ENCODE measurements around the gene ARHGAP27. TPM values are rescaled to one million over a fixed set of nuclear protein-coding genes. Genes with fewer than 3 reads are reported as not detected.
A peak's percentile ranks its signal among the peaks of the same experiment; 100 is the strongest.

Gene ARHGAP27
- polyA plus RNA-seq, 4 donors, result 65.2 to 132 (median 116) TPM

DNA sequence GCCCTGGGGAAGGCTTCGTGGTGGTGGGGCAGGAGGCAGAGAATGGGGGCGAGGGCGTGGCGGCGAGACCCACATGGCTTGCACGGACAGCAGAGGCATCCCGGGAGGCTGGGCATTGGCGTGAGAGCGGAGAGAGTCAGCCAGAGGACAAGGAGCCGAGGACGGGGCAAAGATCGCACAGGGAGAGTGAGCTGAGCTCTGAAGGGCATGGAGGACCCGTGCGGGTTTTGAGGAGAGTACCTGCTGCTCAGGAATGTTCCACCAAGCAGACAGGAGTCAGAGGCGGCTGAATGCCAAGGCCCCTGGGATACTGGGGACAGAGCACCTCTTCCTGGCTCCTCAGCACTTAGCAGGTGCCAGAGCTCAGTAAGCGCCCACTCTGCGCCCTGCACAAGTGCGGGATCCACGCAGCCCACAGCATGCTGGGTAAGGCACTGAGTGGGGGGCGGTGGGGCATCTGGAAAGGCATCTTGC, 47.8 kb downstream of the ARHGAP27 start:
- Histone ChIP-seq H3K27ac (ENCODE audit: low read depth in 1 of 3, low read length in 2 of 3) (no peak overlapping the region), H3K4me3 (ENCODE audit: low read depth in 1 of 3, low read length in 3 of 3) (no peak overlapping the region), H3K9me3 (ENCODE audit: control insufficient read depth in 2 of 2, insufficient read depth in 1 of 2, low read depth in 1 of 2, low read length in 1 of 2) (no peaks in the 10 kb centered on the region), H3K27me3 (ENCODE audit: control insufficient read depth in 3 of 3, insufficient read depth in 3 of 3, low read length in 3 of 3) (no peaks in the 10 kb centered on the region), H3K36me3 (ENCODE audit: control insufficient read depth in 3 of 3, insufficient read depth in 2 of 3, low read depth in 1 of 3, low read length in 3 of 3) (no peaks in the 10 kb centered on the region), H3K4me1 (ENCODE audit: control insufficient read depth in 3 of 3, insufficient read depth in 2 of 3, low read depth in 1 of 3, low read length in 2 of 3) (peaks cover 0 to 5% (median 0%) of the 10 kb centered on the region in 3 donors)
- WGBS, 3 donors, result 26 to 77% (median 56%) methylated on average over 20 of the region's 20 CpGs
- DNase-seq (peak in 1 of 2 donors; percentile 65), FAIRE-seq (no peak)

- WGBS, 3 donors, result 33 to 54% (median 43%) methylated on average over 7 of the region's 7 CpGs
- DNase-seq (no peak), FAIRE-seq (no peak)
- H3K9me3 ChIP-seq (ENCODE audit: control insufficient read depth in 2 of 2, insufficient read depth in 1 of 2, low read depth in 1 of 2, low read length in 1 of 2), result no peaks in the 10 kb centered on the region
- H3K4me1 ChIP-seq (ENCODE audit: control insufficient read depth in 3 of 3, insufficient read depth in 2 of 3, low read depth in 1 of 3, low read length in 2 of 3), result peaks cover 0 to 3% (median 0%) of the 10 kb centered on the region in 3 donors
- no peaks in the 10 kb centered on the region for H3K27me3 ChIP-seq (ENCODE audit: control insufficient read depth in 3 of 3, insufficient read depth in 3 of 3, low read length in 3 of 3)
- no peak overlapping the region for H3K27ac ChIP-seq (ENCODE audit: low read depth in 1 of 3, low read length in 2 of 3)
- H3K36me3 ChIP-seq (ENCODE audit: control insufficient read depth in 3 of 3, insufficient read depth in 2 of 3, low read depth in 1 of 3, low read length in 3 of 3), result no peaks in the 10 kb centered on the region
- H3K4me3 ChIP-seq (ENCODE audit: low read depth in 1 of 3, low read length in 3 of 3), result no peak overlapping the region
Measured at GRCh38 chr17:45384047-45384788, 48.5 kb downstream of the ARHGAP27 start.

DNA sequence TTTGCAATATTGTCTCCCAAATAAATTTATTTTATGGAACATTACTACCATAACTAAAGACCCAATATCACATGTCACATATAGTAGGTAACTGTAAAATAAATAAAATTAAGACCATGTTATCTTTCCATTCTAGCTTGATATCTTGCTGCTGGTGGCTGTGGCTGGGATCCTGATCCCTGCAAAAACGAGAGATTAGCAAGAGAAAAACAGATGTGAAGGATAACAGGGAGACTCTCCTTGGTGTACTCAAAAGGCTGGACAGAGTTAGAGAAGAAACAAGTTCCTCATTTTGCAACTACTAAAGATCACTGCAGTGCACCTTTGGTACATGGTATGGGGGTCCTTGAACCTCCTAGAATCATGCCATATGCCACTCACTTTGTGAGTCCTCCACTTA, 49.7 kb downstream of the ARHGAP27 start:
- no peak overlapping the region for H3K27ac ChIP-seq (ENCODE audit: low read depth in 1 of 3, low read length in 2 of 3)
- H3K9me3 ChIP-seq (ENCODE audit: control insufficient read depth in 2 of 2, insufficient read depth in 1 of 2, low read depth in 1 of 2, low read length in 1 of 2), result no peaks in the 10 kb centered on the region
- FAIRE-seq (no peak), DNase-seq (no peak)
- H3K4me3 ChIP-seq (ENCODE audit: low read depth in 1 of 3, low read length in 3 of 3), result no peak overlapping the region
- no peaks in the 10 kb centered on the region for H3K36me3 ChIP-seq (ENCODE audit: control insufficient read depth in 3 of 3, insufficient read depth in 2 of 3, low read depth in 1 of 3, low read length in 3 of 3)
- H3K27me3 ChIP-seq (ENCODE audit: control insufficient read depth in 3 of 3, insufficient read depth in 3 of 3, low read length in 3 of 3), result no peaks in the 10 kb centered on the region
- peaks cover 0 to 3% (median 0%) of the 10 kb centered on the region in 3 donors for H3K4me1 ChIP-seq (ENCODE audit: control insufficient read depth in 3 of 3, insufficient read depth in 2 of 3, low read depth in 1 of 3, low read length in 2 of 3)
- 47 to 68% (median 48%) methylated on average over 1 of the region's 1 CpG for WGBS, 3 donors

- Histone ChIP-seq H3K36me3 (ENCODE audit: control insufficient read depth in 3 of 3, insufficient read depth in 2 of 3, low read depth in 1 of 3, low read length in 3 of 3) (no peaks in the 10 kb centered on the region), H3K27me3 (ENCODE audit: control insufficient read depth in 3 of 3, insufficient read depth in 3 of 3, low read length in 3 of 3) (no peaks in the 10 kb centered on the region), H3K4me1 (ENCODE audit: control insufficient read depth in 3 of 3, insufficient read depth in 2 of 3, low read depth in 1 of 3, low read length in 2 of 3) (peaks cover 0 to 3% (median 0%) of the 10 kb centered on the region in 3 donors), H3K4me3 (ENCODE audit: low read depth in 1 of 3, low read length in 3 of 3) (no peak overlapping the region), H3K9me3 (ENCODE audit: control insufficient read depth in 2 of 2, insufficient read depth in 1 of 2, low read depth in 1 of 2, low read length in 1 of 2) (no peaks in the 10 kb centered on the region), H3K27ac (ENCODE audit: low read depth in 1 of 3, low read length in 2 of 3) (no peak overlapping the region)
- WGBS, 3 donors, result 13 to 44% (median 17%) methylated on average over 3 of the region's 3 CpGs
- DNase-seq (peak in 1 of 2 donors; percentile 80), FAIRE-seq (no peak)
Measured at GRCh38 chr17:45382226-45382625, 50.4 kb downstream of the ARHGAP27 start.

DNA sequence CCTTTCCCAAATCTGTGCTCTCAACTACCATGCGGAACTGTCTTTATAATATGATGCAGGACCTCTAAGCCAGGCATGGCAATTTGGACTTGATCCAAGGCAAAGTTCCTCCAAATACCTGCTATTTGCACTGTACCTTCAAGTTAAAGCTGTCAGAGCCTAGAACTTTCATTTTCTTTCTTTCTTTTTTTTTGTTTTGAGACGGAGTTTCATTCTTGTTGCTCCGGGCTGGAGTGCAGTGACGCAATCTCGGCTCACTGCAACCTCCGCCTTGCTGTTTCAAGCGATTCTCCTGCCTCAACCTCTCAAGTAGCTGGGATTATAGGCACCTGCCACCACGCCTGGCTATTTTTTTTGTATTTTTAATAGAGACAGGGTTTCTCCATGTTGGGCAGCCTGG, 51.7 kb downstream of the ARHGAP27 start:
- Histone ChIP-seq H3K4me1 (ENCODE audit: control insufficient read depth in 3 of 3, insufficient read depth in 2 of 3, low read depth in 1 of 3, low read length in 2 of 3) (peaks cover 0 to 3% (median 0%) of the 10 kb centered on the region in 3 donors), H3K36me3 (ENCODE audit: control insufficient read depth in 3 of 3, insufficient read depth in 2 of 3, low read depth in 1 of 3, low read length in 3 of 3) (no peaks in the 10 kb centered on the region), H3K27ac (ENCODE audit: low read depth in 1 of 3, low read length in 2 of 3) (no peak overlapping the region), H3K4me3 (ENCODE audit: low read depth in 1 of 3, low read length in 3 of 3) (no peak overlapping the region), H3K27me3 (ENCODE audit: control insufficient read depth in 3 of 3, insufficient read depth in 3 of 3, low read length in 3 of 3) (no peaks in the 10 kb centered on the region), H3K9me3 (ENCODE audit: control insufficient read depth in 2 of 2, insufficient read depth in 1 of 2, low read depth in 1 of 2, low read length in 1 of 2) (no peaks in the 10 kb centered on the region)
- WGBS, 3 donors, result 17 to 50% (median 33%) methylated on average over 8 of the region's 8 CpGs
- no peak for FAIRE-seq
- DNase-seq, result peak in 1 of 2 donors; percentile 46

- no peaks in the 10 kb centered on the region for H3K27me3 ChIP-seq (ENCODE audit: control insufficient read depth in 3 of 3, insufficient read depth in 3 of 3, low read length in 3 of 3)
- no peak for FAIRE-seq
- H3K27ac ChIP-seq (ENCODE audit: low read depth in 1 of 3, low read length in 2 of 3), result no peak overlapping the region
- WGBS, 3 donors, result 77 to 85% (median 84%) methylated on average over 13 of the region's 13 CpGs
- no peaks in the 10 kb centered on the region for H3K36me3 ChIP-seq (ENCODE audit: control insufficient read depth in 3 of 3, insufficient read depth in 2 of 3, low read depth in 1 of 3, low read length in 3 of 3)
- no peak for DNase-seq
- no peaks in the 10 kb centered on the region for H3K4me1 ChIP-seq (ENCODE audit: control insufficient read depth in 3 of 3, insufficient read depth in 2 of 3, low read depth in 1 of 3, low read length in 2 of 3)
- no peaks in the 10 kb centered on the region for H3K9me3 ChIP-seq (ENCODE audit: control insufficient read depth in 2 of 2, insufficient read depth in 1 of 2, low read depth in 1 of 2, low read length in 1 of 2)
- H3K4me3 ChIP-seq (ENCODE audit: low read depth in 1 of 3, low read length in 3 of 3), result no peak overlapping the region
Measured at GRCh38 chr17:45380046-45380765, 52.5 kb downstream of the ARHGAP27 start.

DNA sequence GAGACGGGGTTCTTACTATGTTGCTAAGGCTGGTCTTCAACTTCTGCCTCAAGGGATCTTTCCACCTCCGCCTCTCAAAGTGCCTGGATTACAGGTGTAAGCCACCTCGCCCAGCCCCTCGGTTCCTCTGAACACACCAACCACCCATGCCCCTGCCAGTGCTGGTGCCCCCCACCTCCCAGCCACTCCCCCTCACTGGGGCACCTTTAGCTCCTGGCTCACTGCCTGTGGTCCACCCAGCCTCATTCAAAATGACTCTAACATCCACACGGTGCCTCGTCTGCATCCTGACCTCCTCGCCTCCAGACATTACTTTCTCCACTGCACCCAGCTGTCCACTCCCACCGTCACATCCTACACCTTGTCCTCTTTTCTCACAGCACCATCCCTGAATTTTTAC, 55.3 kb downstream of the ARHGAP27 start:
- Histone ChIP-seq H3K4me1 (ENCODE audit: control insufficient read depth in 3 of 3, insufficient read depth in 2 of 3, low read depth in 1 of 3, low read length in 2 of 3) (peaks cover 0 to 3% (median 0%) of the 10 kb centered on the region in 3 donors), H3K27me3 (ENCODE audit: control insufficient read depth in 3 of 3, insufficient read depth in 3 of 3, low read length in 3 of 3) (no peaks in the 10 kb centered on the region), H3K4me3 (ENCODE audit: low read depth in 1 of 3, low read length in 3 of 3) (no peak overlapping the region), H3K27ac (ENCODE audit: low read depth in 1 of 3, low read length in 2 of 3) (no peak overlapping the region), H3K36me3 (ENCODE audit: control insufficient read depth in 3 of 3, insufficient read depth in 2 of 3, low read depth in 1 of 3, low read length in 3 of 3) (no peaks in the 10 kb centered on the region), H3K9me3 (ENCODE audit: control insufficient read depth in 2 of 2, insufficient read depth in 1 of 2, low read depth in 1 of 2, low read length in 1 of 2) (no peaks in the 10 kb centered on the region)
- FAIRE-seq (no peak), DNase-seq (no peak)
- WGBS, 3 donors, result 76 to 83% (median 83%) methylated on average over 8 of the region's 8 CpGs

GRCh38 chr17:45376171-45377005, 56.3 kb downstream of the ARHGAP27 start:
- WGBS, 3 donors, result 37 to 60% (median 51%) methylated on average over 9 of the region's 9 CpGs
- no peak for FAIRE-seq

More at GRCh38 chr17:45376171-45377005, 56.3 kb downstream of the ARHGAP27 start:
- Histone ChIP-seq H3K36me3 (ENCODE audit: control insufficient read depth in 3 of 3, insufficient read depth in 2 of 3, low read depth in 1 of 3, low read length in 3 of 3) (no peaks in the 10 kb centered on the region), H3K4me1 (ENCODE audit: control insufficient read depth in 3 of 3, insufficient read depth in 2 of 3, low read depth in 1 of 3, low read length in 2 of 3) (peaks cover 0 to 9% (median 0%) of the 10 kb centered on the region in 3 donors), H3K27me3 (ENCODE audit: control insufficient read depth in 3 of 3, insufficient read depth in 3 of 3, low read length in 3 of 3) (no peaks in the 10 kb centered on the region), H3K4me3 (ENCODE audit: low read depth in 1 of 3, low read length in 3 of 3) (no peak overlapping the region), H3K9me3 (ENCODE audit: control insufficient read depth in 2 of 2, insufficient read depth in 1 of 2, low read depth in 1 of 2, low read length in 1 of 2) (no peaks in the 10 kb centered on the region), H3K27ac (ENCODE audit: low read depth in 1 of 3, low read length in 2 of 3) (no peak overlapping the region)
- DNase-seq, result peak in 1 of 2 donors; percentile 30
